Ovary (tissue), 9 donors: ENCODE data around the gene ALPI. TPM values are rescaled to one million over a fixed set of nuclear protein-coding genes. Genes with fewer than 3 reads are reported as not detected.

Experiments used
- DNase-seq, 5 donors: peaks; one replicate each; pipeline ENCODE4 v3.0.0-alpha.2; 2019 to 2020
- H3K27ac ChIP-seq, 2 donors: fragments of 200-600 bp; one replicate each; pipeline versions ENCODE4 v1.5.1 to v1.8.0; 2019 to 2022
- H3K27me3 ChIP-seq: fragments of 200-600 bp; one replicate; pipeline ENCODE4 v1.8.0; 2022
- H3K36me3 ChIP-seq: fragments of 200-600 bp; sonication (generic); one replicate; pipeline ENCODE4 v1.5.1; 2019
- H3K4me1 ChIP-seq: one replicate; pipeline ENCODE4 v1.8.1; 2013; ENCODE audit warnings: mild to moderate bottlenecking, moderate library complexity; ENCODE audit not compliant: insufficient read depth
- H3K4me3 ChIP-seq: fragments of 200-600 bp; sonication (generic); one replicate; pipeline ENCODE4 v1.5.1; 2017
- H3K9me3 ChIP-seq, 2 donors: fragments of 200-600 bp in 1 of 2; sonication (generic) in 1 of 2; one replicate each; pipeline versions ENCODE4 v1.5.1 to v1.8.1; 2013 to 2019; ENCODE audit warnings: mild to moderate bottlenecking in 1 of 2, moderate library complexity in 1 of 2
- EP300 ChIP-seq: sonication (generic); formaldehyde crosslinking; IDR thresholded peaks from one replicate; pipeline ENCODE4 v1.6.1; 2017; ENCODE audit warnings: antibody characterized with exemption
- POLR2A ChIP-seq: fragments of 450-650 bp; IDR thresholded peaks from one replicate; pipeline ENCODE4 v1.6.1; 2017; ENCODE audit warnings: antibody characterized with exemption, mild to moderate bottlenecking, moderate library complexity
- WGBS, 3 donors: extraction: QIAGEN DNeasy Blood & Tissue Kit in 1 of 3; methylation state at CpG; one replicate each; pipeline versions ENCODE4 v1.1.5 to v1.1.7; 2013 to 2017; 5-methylcytosine and 5-hydroxymethylcytosine counted together
- intact Hi-C, 4 donors: fragments of 100-400 bp; cut with DNase I; formaldehyde crosslinking; loops; one replicate each; pipeline versions ENCODE4 v1.11.0 to v1.15.1; 2022 to 2023
- polyA plus RNA-seq, 2 donors: library from polyadenylated mRNA; stranded (reverse); fragments of 200-250 nt in 1 of 2; fragments of 350-450 nt in 1 of 2; fragmentation: Illumina TruSeq in 1 of 2; extraction: RNeasy Lipid Tissue Mini Kit (QIAGEN cat#74804) in 1 of 2; gene quantifications; one replicate each; pipeline ENCODE4 v1.2.3, GENCODE V29; 2013 to 2014
- total RNA-seq, 7 donors: library from RNA; depleted of rRNA in 2 of 7; stranded (reverse); fragments of >200 nt in 2 of 7; fragmentation: NEBNext Ultra II Directional in 3 of 7; extraction: Animal tissue kit (Norgen Biotek cat#: 25700) in 3 of 7; gene quantifications; one replicate each; pipeline versions ENCODE4 v1.1.0 to v1.2.4, GENCODE V29; 2016 to 2023
- TF ChIP-seq, protein P1 (sequence below), 3 donors: fragments of 450-650 bp in 2 of 3; fragments of 200-600 bp in 1 of 3; IDR thresholded peaks; one replicate each; pipeline versions ENCODE4 v1.5.1 to v1.8.0; 2016 to 2022; ENCODE audit warnings: antibody characterized with exemption in 3 of 3, mild to moderate bottlenecking in 1 of 3
- donor health status: DM: no; HTN: no; CAD: no; lungs with moderate emphysema.
- donor health status: DM: no; HTN: no; CAD: no.
- donor health status: Bipolar disorder and iron deficiency.
- donor health status: DM: yes; HTN: yes; CAD: no.
- donor health status: DM: no; HTN: no; CAD: no.
- donor health status: DM: yes; HTN: yes; CAD: no.

Gene ALPI
- total and polyA plus RNA-seq, 9 donors = 0.72 TPM; not detected in 8

DNA sequence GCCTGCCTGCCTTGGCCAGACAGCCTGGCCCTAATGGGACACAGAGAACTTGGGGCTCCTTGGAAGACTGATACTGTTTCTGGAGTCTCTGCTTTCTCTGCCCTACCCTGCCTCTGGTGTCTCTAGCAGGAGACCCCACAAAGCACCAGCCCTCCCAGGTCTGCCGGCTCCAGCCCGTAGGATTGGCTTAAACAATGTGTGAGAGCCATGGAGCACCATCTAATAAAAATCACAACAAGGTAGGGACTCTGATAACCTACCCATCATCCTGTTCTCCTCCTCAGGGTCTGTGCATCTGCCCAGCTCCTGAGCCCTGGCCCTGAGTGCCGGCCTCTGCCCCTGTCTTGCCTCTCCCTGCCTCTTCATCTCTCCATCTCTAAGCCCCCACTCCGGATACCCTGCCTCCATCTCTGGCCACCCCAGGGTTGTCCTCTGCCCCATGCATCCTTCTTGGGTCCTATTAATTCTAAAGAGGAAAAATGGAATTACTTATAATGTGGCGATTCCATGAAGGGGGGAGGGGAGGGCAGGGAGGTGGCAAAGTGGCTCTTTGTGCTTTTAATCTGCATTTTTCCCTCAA lies 32.9 kb downstream of the ALPI start:
- TF ChIP-seq EP300 = no peak
- TF ChIP-seq, protein P1, sequence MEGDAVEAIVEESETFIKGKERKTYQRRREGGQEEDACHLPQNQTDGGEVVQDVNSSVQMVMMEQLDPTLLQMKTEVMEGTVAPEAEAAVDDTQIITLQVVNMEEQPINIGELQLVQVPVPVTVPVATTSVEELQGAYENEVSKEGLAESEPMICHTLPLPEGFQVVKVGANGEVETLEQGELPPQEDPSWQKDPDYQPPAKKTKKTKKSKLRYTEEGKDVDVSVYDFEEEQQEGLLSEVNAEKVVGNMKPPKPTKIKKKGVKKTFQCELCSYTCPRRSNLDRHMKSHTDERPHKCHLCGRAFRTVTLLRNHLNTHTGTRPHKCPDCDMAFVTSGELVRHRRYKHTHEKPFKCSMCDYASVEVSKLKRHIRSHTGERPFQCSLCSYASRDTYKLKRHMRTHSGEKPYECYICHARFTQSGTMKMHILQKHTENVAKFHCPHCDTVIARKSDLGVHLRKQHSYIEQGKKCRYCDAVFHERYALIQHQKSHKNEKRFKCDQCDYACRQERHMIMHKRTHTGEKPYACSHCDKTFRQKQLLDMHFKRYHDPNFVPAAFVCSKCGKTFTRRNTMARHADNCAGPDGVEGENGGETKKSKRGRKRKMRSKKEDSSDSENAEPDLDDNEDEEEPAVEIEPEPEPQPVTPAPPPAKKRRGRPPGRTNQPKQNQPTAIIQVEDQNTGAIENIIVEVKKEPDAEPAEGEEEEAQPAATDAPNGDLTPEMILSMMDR (IDR thresholded peaks at IDR 0.05) = no peak
- TF ChIP-seq POLR2A = no peak
- peak in 1 of 5 donors; percentile 20 for DNase-seq
- Histone ChIP-seq H3K9me3 (no peaks in the 10 kb centered on the region), H3K27ac (peak overlapping the region in 1 of 2 donors; percentile 19), H3K36me3 (no peaks in the 10 kb centered on the region), H3K27me3 (no peaks in the 10 kb centered on the region), H3K4me1 (no peaks in the 10 kb centered on the region), H3K4me3 (no peak overlapping the region)
- WGBS, 3 donors = 90 to 93% (median 92%) methylated on average over 5 of the region's 5 CpGs
- intact Hi-C loops = no loop called here

DNA sequence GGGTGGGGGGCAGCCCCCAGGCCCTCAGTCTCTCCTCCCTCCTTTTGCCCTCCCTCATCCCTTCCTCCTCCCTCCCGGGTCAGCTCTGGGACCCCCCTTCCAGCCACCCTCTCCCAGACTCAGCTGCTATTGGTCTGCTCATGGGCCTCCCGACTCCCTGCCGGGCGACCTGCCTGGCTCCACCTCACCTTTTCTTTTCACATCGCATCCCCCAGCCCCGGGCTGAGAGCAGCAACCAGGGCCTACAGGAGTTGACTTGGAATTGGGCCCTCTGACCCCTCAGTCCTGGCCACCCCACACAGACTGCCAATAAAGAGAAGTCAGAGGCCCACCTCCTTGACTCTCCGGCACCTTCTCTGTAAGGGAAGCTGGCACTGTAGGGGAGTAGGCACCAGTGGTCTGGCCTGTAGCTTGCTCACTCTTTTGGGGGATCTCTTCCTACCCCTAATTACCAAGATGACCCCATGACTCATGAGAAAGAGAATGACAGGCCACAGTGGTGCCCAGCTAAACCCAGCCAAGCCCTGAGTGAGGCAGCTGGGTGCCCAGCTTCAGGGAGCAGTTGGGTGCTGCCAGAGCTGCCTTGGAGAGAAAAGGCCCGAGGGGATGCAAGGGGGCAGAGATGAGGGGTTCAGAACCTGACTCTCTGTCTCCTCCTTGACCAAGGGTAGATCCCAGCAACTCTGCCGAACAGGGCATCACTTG lies 33.7 kb downstream of the ALPI start:
- peak; percentile 5 to 29 (median 22) for DNase-seq
- no peaks in the 10 kb centered on the region for H3K36me3 ChIP-seq
- H3K27ac ChIP-seq = no peak overlapping the region
- no peaks in the 10 kb centered on the region for H3K9me3 ChIP-seq
- H3K4me3 ChIP-seq = no peak overlapping the region
- no peaks in the 10 kb centered on the region for H3K4me1 ChIP-seq
- intact Hi-C loops = no loop called here
- WGBS, 3 donors = 83 to 87% (median 86%) methylated on average over 9 of the region's 9 CpGs
- no peaks in the 10 kb centered on the region for H3K27me3 ChIP-seq
- TF ChIP-seq POLR2A (no peak), EP300 (no peak)
- TF ChIP-seq, protein P1 (IDR thresholded peaks at IDR 0.05) = no peak

DNA sequence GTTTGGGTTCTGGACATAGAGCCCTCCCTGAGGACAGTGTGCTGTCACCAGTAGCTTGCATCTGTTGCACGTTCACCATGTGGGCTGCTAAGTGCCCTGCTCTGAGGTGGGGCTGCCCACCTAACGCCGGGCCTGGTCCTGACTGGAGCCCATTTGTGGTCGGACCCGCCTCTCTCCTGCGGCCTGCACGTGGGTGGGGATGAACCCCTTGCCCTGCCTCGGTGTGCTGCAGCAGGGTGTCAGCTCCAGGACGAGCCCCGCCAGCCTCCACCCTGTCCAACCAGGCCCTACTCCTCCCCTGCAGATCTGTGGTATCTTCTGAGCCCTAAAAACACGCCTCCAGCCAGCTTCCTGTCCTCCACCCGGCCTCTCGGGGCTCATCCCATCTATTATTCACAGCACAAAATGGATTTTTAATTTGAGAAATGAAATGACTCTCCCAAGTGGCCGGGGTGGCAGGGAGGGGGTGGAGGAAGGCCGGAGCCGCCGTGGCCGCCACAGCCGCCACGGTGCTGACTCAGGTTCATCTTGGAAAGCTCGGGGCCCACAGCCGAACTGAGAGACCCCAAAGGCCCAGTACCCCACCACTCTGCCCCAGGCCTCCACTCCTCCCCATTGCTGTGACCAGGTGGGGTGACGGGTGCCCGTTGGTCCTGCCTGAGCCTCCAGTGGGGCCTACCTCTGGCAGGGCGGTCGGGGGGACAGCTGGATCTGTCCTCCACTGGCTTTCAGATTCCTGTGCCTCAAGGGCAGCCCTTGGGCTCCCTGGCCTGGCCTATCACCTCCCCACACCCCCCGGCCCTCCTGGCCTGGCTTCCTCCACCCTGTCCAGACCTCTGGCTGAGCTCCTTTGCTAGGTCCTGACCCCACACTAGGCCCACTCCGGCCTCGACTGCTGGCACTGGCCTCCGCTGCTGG lies 34.5 kb downstream of the ALPI start:
- peak; percentile 7 to 26 (median 19) for DNase-seq
- no peaks in the 10 kb centered on the region for H3K27me3 ChIP-seq
- H3K4me1 ChIP-seq = no peaks in the 10 kb centered on the region
- intact Hi-C loops = no loop called here
- WGBS, 3 donors = 86 to 95% (median 90%) methylated on average over 27 to 30 of the region's 30 CpGs
- TF ChIP-seq POLR2A = no peak
- no peak for TF ChIP-seq EP300
- TF ChIP-seq, protein P1 (IDR thresholded peaks at IDR 0.05) = no peak
- no peak overlapping the region for H3K4me3 ChIP-seq
- H3K36me3 ChIP-seq = no peaks in the 10 kb centered on the region
- H3K27ac ChIP-seq = no peak overlapping the region
- H3K9me3 ChIP-seq = no peaks in the 10 kb centered on the region

DNA sequence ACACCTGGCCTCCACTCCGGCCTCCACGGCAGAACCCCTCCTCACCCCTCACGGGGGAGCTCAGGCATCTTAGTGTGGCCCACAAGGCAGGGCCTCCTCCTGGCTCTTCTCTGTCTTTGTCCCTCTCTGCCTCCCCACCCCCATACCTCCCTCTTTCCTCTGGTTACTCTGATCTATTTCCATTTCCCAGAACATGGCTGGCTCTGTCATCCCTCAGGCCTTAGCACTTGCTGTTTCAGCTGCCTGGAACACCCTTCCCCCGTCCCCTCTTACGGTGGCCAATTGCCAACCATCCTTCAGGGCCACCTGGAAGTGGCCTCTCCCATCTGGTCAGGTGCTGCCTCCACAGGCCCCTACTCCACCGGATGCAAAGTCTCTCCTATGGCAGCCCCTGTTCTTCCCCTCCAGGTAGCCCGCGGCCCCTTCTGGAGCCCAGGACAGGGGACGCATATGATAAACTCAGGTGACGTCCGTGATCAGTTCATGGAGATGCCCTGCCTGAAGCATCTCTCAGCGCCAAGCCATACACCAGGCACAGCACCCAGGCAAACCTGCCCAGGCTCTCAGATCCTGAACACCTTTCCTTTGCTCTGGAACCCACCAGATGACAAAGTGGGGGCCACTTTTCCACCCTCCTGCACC lies 35.3 kb downstream of the ALPI start:
- Histone ChIP-seq H3K36me3 (no peaks in the 10 kb centered on the region), H3K4me3 (no peak overlapping the region), H3K27ac (no peak overlapping the region), H3K27me3 (no peaks in the 10 kb centered on the region), H3K4me1 (no peaks in the 10 kb centered on the region), H3K9me3 (no peaks in the 10 kb centered on the region)
- WGBS, 3 donors = 86 to 92% (median 91%) methylated on average over 12 of the region's 12 CpGs
- intact Hi-C loops = no loop called here
- TF ChIP-seq, protein P1 (IDR thresholded peaks at IDR 0.05) = no peak
- no peak for TF ChIP-seq EP300
- DNase-seq = peak in 3 of 5 donors; percentile 15 to 24 (median 20)
